Thyroid gland (tissue), 4 donors: ENCODE results near the gene LPCAT1. TPM values are rescaled to one million over a fixed set of nuclear protein-coding genes. Genes with fewer than 3 reads are reported as not detected.

Experiments
- DNase-seq, 2 donors: peaks; one replicate each; pipeline ENCODE4 v3.0.0-alpha.2; 2019
- H3K27ac ChIP-seq, 3 donors: fragments of 200-600 bp; sonication (generic); 1 replicate in 2 of 3; 2 replicates in 1 of 3; pipeline ENCODE4 v1.5.1; 2016 to 2019; ENCODE audit warnings: mild to moderate bottlenecking in 1 of 3, moderate library complexity in 1 of 3
- H3K27me3 ChIP-seq: fragments of 200-600 bp; sonication (generic); one replicate; pipeline ENCODE4 v1.5.1; 2019
- H3K36me3 ChIP-seq, 2 donors: fragments of 200-600 bp; sonication (generic); one replicate each; pipeline ENCODE4 v1.5.1; 2016 to 2019
- H3K4me1 ChIP-seq, 2 donors: fragments of 200-600 bp; sonication (generic); one replicate each; pipeline ENCODE4 v1.5.1; 2017 to 2019
- H3K4me3 ChIP-seq, 3 donors: fragments of 200-600 bp; sonication (generic); replicated peaks in 1 of 3; 1 replicate in 2 of 3; 2 replicates in 1 of 3; pipeline ENCODE4 v1.5.1; 2016; ENCODE audit warnings: mild to moderate bottlenecking in 1 of 3
- H3K9me3 ChIP-seq: fragments of 200-600 bp; sonication (generic); one replicate; pipeline ENCODE4 v1.5.1; 2017
- POLR2A ChIP-seq, 2 donors: fragments of 450-650 bp; IDR thresholded peaks; one replicate each; pipeline ENCODE4 v1.6.1; 2017; ENCODE audit warnings: antibody characterized with exemption in 2 of 2, mild to moderate bottlenecking in 2 of 2, moderate library complexity in 1 of 2
- WGBS, 2 donors: methylation state at CpG; one replicate each; pipeline ENCODE4 v1.1.5; 2017; 5-methylcytosine and 5-hydroxymethylcytosine counted together
- intact Hi-C: fragments of 100-400 bp; cut with DNase I; formaldehyde crosslinking; loops from one replicate; pipeline ENCODE4 v1.15.1; 2023
- total RNA-seq, 4 donors: library from RNA; depleted of rRNA; stranded (reverse); fragments of >200 nt; gene quantifications; one replicate each; pipeline ENCODE4 v1.2.3, GENCODE V29; 2016
- TF ChIP-seq, protein P1 (sequence below), 6 experiments: fragments of 200-600 bp in 3 of 6; fragments of 450-650 bp in 3 of 6; sonication (generic) in 3 of 6; IDR thresholded peaks; one replicate each; pipeline ENCODE4 v1.5.1; 2016 to 2019; ENCODE audit warnings: antibody characterized with exemption in 6 of 6, mild to moderate bottlenecking in 2 of 6, inconsistent platforms in 1 of 6, moderate library complexity in 1 of 6

The LPCAT1 gene
- total RNA-seq, 4 donors from 2014 or later = 30.9 to 35.7 (median 33.3) TPM

DNA sequence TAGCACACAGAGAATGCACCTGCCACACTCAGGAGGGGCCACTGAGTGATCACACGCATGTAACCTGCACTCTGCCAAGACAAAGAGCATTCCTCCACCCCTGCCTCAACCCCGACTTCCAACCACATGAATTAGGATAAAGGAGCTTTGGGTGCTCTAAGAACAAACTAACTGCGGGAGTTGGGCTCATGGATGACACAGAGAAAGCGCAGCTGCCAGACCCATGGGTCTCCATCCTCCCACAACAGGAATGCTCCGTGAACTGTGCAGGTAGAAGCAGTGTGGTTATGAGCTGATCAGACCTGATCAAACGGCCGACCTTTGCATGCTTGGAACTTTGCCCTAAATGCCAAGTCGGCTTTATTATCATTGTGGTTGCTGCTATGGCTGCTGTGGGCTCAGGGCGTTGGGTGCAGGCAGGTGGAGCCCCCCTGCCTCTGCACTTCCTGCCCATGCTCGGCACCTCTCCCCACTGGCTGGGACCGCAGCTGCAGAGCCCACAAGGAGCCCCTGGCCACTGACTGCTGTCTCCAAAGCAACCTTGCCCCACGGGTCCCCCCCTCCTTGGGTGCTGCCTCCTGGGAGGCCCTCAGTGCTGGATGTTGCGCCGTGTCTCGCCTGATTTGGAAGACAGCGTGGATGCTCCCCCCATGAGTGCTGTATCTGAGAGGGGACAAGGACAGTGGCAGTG is 75.9 kb downstream of the LPCAT1 start:
- no peaks in the 10 kb centered on the region for H3K36me3 ChIP-seq

DNA sequence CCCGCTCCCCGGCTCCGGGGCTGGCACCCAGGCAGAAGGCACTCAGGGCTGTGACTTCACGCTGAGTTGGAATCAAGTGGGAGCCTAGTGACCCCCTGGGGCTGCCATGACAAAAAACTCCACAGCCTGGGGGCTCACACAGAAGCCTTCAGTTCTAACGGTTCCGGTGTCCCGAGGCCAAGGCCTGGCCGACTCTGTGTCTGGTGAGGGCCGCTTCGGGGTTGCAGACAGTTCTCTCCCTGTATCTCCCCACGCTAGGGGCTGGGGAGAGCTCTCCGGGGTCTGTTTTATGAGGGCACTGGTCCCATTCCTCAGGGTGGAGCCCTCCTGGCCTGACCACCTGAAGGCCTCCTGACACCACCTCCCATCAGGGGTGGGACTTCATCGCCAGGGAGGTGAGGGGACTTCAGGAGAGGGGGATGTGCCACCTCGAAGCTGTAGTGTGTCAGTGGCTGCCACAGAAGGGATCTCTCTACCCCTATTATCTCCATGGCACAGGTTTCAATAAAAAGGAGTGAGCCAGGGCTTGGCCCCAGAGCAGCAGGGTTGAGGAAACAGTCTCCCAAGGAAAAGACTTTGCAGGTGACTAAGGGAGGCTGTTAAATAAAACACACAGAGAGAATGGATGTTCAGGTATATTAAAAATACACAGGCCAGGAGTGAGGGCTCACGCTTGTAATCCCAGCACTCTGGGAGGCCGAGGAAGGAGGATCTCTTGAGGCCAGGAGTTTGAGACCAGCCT is 77.0 kb downstream of the LPCAT1 start:
- TF ChIP-seq, protein P1, sequence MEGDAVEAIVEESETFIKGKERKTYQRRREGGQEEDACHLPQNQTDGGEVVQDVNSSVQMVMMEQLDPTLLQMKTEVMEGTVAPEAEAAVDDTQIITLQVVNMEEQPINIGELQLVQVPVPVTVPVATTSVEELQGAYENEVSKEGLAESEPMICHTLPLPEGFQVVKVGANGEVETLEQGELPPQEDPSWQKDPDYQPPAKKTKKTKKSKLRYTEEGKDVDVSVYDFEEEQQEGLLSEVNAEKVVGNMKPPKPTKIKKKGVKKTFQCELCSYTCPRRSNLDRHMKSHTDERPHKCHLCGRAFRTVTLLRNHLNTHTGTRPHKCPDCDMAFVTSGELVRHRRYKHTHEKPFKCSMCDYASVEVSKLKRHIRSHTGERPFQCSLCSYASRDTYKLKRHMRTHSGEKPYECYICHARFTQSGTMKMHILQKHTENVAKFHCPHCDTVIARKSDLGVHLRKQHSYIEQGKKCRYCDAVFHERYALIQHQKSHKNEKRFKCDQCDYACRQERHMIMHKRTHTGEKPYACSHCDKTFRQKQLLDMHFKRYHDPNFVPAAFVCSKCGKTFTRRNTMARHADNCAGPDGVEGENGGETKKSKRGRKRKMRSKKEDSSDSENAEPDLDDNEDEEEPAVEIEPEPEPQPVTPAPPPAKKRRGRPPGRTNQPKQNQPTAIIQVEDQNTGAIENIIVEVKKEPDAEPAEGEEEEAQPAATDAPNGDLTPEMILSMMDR (IDR thresholded peaks at IDR 0.05) = no peak
- no peak for TF ChIP-seq POLR2A (IDR thresholded peaks at IDR 0.05)
- DNase-seq = no peak
- H3K27me3 ChIP-seq = peaks cover 15% of the 10 kb centered on the region
- H3K36me3 ChIP-seq = no peaks in the 10 kb centered on the region
- intact Hi-C loops = no loop called here
- no peaks in the 10 kb centered on the region for H3K9me3 ChIP-seq
- WGBS, 2 donors = 55 to 63% methylated on average over 5 to 13 of the region's 16 CpGs
- no peak overlapping the region for H3K4me3 ChIP-seq
- H3K27ac ChIP-seq = no peak overlapping the region
- peaks cover 11 to 21% of the 10 kb centered on the region in 2 donors for H3K4me1 ChIP-seq

More for the DNA sequence above, 75.9 kb downstream of the LPCAT1 start:
- DNase-seq = no peak
- peaks cover 13% of the 10 kb centered on the region for H3K27me3 ChIP-seq
- H3K4me3 ChIP-seq = no peak overlapping the region
- intact Hi-C loops = no loop called here
- WGBS, 2 donors = 72% methylated on average over 12 to 16 of the region's 16 CpGs
- H3K9me3 ChIP-seq = no peaks in the 10 kb centered on the region
- peaks cover 11 to 21% of the 10 kb centered on the region in 2 donors for H3K4me1 ChIP-seq
- no peak overlapping the region for H3K27ac ChIP-seq
- no peak for TF ChIP-seq POLR2A (IDR thresholded peaks at IDR 0.05)
- TF ChIP-seq, protein P1 (IDR thresholded peaks at IDR 0.05) = no peak

DNA sequence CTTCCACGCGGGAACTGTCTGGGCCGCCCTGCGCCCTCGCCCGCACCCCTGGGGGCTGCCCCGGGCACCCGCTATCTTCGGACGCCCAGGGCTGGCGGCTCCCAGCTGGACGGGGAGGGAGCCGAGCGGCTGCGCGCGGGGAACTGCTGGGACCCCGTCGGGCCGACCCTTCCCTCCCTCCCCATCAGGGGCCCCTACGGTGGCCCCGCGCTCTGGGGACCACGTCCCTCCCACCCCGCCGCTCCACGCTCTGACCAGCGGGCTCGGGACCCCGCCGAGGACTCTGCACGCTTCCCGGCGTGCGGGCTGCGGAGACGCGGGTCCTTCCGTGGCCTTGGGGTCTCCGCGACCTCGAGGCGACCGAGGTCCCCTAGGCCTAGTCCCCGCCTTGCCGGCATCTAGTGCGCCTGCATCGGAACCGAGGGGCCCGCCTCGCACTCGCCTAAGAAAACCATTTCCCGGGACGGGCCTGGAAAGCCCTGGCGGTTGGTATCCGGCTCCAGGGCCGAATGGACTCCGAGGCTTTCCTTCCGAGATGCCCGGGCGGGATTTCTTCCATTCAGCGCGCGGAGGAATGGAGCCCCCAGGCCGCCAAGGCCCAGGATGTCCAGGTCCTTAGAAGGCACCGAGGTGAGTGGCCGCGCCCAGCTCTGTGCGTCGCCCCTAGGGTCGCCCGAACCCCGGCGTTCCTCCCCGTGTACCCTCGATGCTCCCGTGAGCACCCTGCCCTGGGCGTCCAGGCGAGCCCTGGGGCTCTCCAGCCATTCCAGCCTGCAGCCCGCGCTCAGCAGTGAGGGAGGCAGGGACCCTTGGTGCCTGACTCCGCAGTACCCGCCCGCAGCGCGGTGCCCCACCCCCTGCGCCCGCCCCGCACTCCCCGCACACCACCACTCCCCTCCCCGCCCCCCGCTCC is 77.8 kb downstream of the LPCAT1 start:
- Histone ChIP-seq H3K27ac (no peak overlapping the region), H3K4me3 (peak overlapping the region in 1 of 3 donors; percentile 12), H3K36me3 (no peaks in the 10 kb centered on the region), H3K27me3 (peaks cover 15% of the 10 kb centered on the region), H3K9me3 (no peaks in the 10 kb centered on the region), H3K4me1 (peaks cover 11 to 21% of the 10 kb centered on the region in 2 donors)
- TF ChIP-seq, protein P1 (IDR thresholded peaks at IDR 0.05) = no peak
- no peak for TF ChIP-seq POLR2A (IDR thresholded peaks at IDR 0.05)
- intact Hi-C loops = no loop called here
- 0 to 2% methylated on average over 1 to 26 of the region's 92 CpGs for WGBS, 2 donors
- DNase-seq = no peak

DNA sequence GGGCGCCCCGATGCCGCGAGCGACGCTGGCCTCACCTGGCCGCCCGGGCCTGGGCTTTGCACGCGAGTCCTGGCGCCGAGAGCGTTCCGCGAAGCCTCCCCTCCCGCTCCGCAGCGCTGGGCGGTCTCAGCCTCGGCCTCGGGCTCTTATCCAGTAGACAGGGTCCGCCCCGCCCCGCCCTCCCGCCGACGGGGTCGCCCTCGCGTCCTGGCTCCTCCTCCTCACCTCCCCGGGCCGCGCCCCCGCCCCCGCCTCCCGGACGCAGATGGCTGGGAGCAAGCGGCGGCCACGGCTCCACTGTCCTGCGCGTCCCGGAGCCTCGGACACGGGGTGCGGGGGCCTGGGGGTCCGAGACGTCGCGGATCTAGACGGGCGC is 78.5 kb downstream of the LPCAT1 start, which contains the start of gene SLC6A3:
Gene SLC6A3, minus strand, starts transcription at position 128 of the 376 bp plus-strand sequence. CDS start 2,243 bp downstream, outside the sequence.
- no peaks in the 10 kb centered on the region for H3K9me3 ChIP-seq
- peak; percentile 68 to 73 for DNase-seq
- peak within 1 kb of the TSS in 1 of 3 donors; percentile 12 for H3K4me3 ChIP-seq
- H3K4me1 ChIP-seq = peaks cover 11 to 21% of the 10 kb centered on the region in 2 donors
- no peak within 1 kb of the TSS for H3K27ac ChIP-seq
- H3K27me3 ChIP-seq = peaks cover 15% of the 10 kb centered on the region
- intact Hi-C loops = no loop called here
- peak in 1 of 2 donors; percentile 44 for TF ChIP-seq POLR2A (IDR thresholded peaks at IDR 0.05)
- TF ChIP-seq, protein P1 (IDR thresholded peaks at IDR 0.05) = no peak
- WGBS, 2 donors = no CpG with 5 or more reads among the region's 52 CpGs
- H3K36me3 ChIP-seq = no peaks in the 10 kb centered on the region
